ENCODE results near the gene SOX6.

GRCh38 chr11:16157327-16157726 lies 199.0 kb downstream of the SOX6 start:
- no peak for TF ChIP-seq CTCF (optimal IDR thresholded peaks at IDR 0.05 in 1 of 3, IDR thresholded peaks at IDR 0.05 in 1 of 3, conservative IDR thresholded peaks at IDR 0.05 in 1 of 3; ENCODE audit: extremely low read depth in 1 of 3, insufficient read depth in 2 of 3, low read length in 3 of 3)
- no peak for TF ChIP-seq EZH2 (IDR thresholded peaks at IDR 0.05; ENCODE audit: low read length)

All from keratinocyte (primary cell).